Urothelium cell line (cell line): ENCODE results near the gene TCEA3.

Source experiments
- DNase-seq: peaks from one replicate; pipeline ENCODE4 v3.0.0; 2011; ENCODE audit warnings: low spot score, mixed read lengths
- FAIRE-seq: peaks from 2 replicates; lab custom pipeline; 2011; peaks lifted over from hg19 to GRCh38; lab: Jason Lieb, UNC

The TCEA3 gene

GRCh38 chr1:23448846-23449245, 24.3 kb upstream of the TCEA3 start:
- FAIRE-seq (no peak), DNase-seq (no peak)

- no peak for DNase-seq
- FAIRE-seq, result no peak
These were observed 22.2 kb upstream of the TCEA3 start for GRCh38 chr1:23446661-23447310.

- DNase-seq (no peak), FAIRE-seq (no peak)
These were observed 20.2 kb upstream of the TCEA3 start for GRCh38 chr1:23444596-23445390.

- FAIRE-seq, result no peak
These were observed 19.6 kb upstream of the TCEA3 start for GRCh38 chr1:23444104-23444533.

GRCh38 chr1:23442751-23443150, 18.2 kb upstream of the TCEA3 start:
- FAIRE-seq (no peak), DNase-seq (no peak)

More at GRCh38 chr1:23444104-23444533, 19.6 kb upstream of the TCEA3 start:
- no peak for DNase-seq

GRCh38 chr1:23441446-23442148, 17.0 kb upstream of the TCEA3 start:
- no peak for DNase-seq
- FAIRE-seq, result no peak

GRCh38 chr1:23438545-23438944, 14.0 kb upstream of the TCEA3 start:
- FAIRE-seq (no peak), DNase-seq (no peak)

- no peak for DNase-seq
- no peak for FAIRE-seq
These were observed 12.8 kb upstream of the TCEA3 start for GRCh38 chr1:23437355-23437664.

GRCh38 chr1:23436520-23437354, 12.2 kb upstream of the TCEA3 start:
- no peak for FAIRE-seq
- DNase-seq, result no peak

GRCh38 chr1:23434260-23434775, 9.8 kb upstream of the TCEA3 start:
- FAIRE-seq (no peak), DNase-seq (no peak)

GRCh38 chr1:23433122-23433521, 8.6 kb upstream of the TCEA3 start:
- FAIRE-seq (no peak), DNase-seq (no peak)

- FAIRE-seq, result no peak
These were observed 6.9 kb upstream of the TCEA3 start for GRCh38 chr1:23431431-23431830.

GRCh38 chr1:23430803-23431202, 6.3 kb upstream of the TCEA3 start:
- FAIRE-seq (no peak), DNase-seq (no peak)

More at GRCh38 chr1:23431431-23431830, 6.9 kb upstream of the TCEA3 start:
- DNase-seq, result no peak

GRCh38 chr1:23428136-23428905, 3.8 kb upstream of the TCEA3 start:
- no peak for DNase-seq
- FAIRE-seq, result no peak

- FAIRE-seq (no peak), DNase-seq (no peak)
These were observed 3.0 kb upstream of the TCEA3 start for GRCh38 chr1:23427550-23427949.

- FAIRE-seq (no peak), DNase-seq (no peak)
These were observed 2.3 kb upstream of the TCEA3 start for GRCh38 chr1:23426828-23427227.

- FAIRE-seq, result no peak
- no peak for DNase-seq
These were observed 596 bp upstream of the TCEA3 start for GRCh38 chr1:23425193-23425494.

GRCh38 chr1:23423415-23424292, 894 bp downstream of the TCEA3 start:
- DNase-seq, result no peak

GRCh38 chr1:23422941-23423340, 1.6 kb downstream of the TCEA3 start:
- no peak for FAIRE-seq

More at GRCh38 chr1:23423415-23424292, 894 bp downstream of the TCEA3 start:
- no peak for FAIRE-seq

More at GRCh38 chr1:23422941-23423340, 1.6 kb downstream of the TCEA3 start:
- DNase-seq, result no peak
